ENCODE results near the gene RPS16. TPM values are rescaled to one million over a fixed set of nuclear protein-coding genes. Genes with fewer than 3 reads are reported as not detected.

Gene RPS16
- total and polyA plus RNA-seq, 2 of the 13 experiments (the other 11 are each of a cell fraction or from before 2014, with no cell fraction given): 488 to 2,583 TPM

- peaks cover 47% of the 10 kb centered on the region for H3K4me1 ChIP-seq (ENCODE audit: insufficient read depth, low read length)
- ChIA-PET CTCF (ENCODE audit: low intra/inter-chr PET ratio, low total read pairs) (interaction anchor here (5.1 kb wide), 1 partner anchor 12 kb away, joined by 127 read pairs; no protein-coding TSS in a partner anchor), POLR2A (interaction anchor here (2.2 to 5.8 kb wide), 3 partner anchors 12 to 27 kb away, joined by 15 to 117 read pairs (median 43); partner anchors contain the start of genes MED29, PAF1 and RPS16)
- no peaks in the 10 kb centered on the region; a peak in 1 of 5 replicates for H3K27me3 ChIP-seq (ENCODE audit: control insufficient read depth in 1 of 2, insufficient read depth in 2 of 2, low read length in 2 of 2)
- peak overlapping the region; percentile 81 for H3K27ac ChIP-seq (ENCODE audit: extremely low read length, insufficient read depth, low read length)
- DNase-seq (ENCODE audit: low spot score) (peak; percentile 61), ATAC-seq (no peak), FAIRE-seq (no peak)
- 8% methylated on average over 10 of the region's 52 CpGs for WGBS (ENCODE audit: low lambda C conversion rate)
- peaks cover 20% of the 10 kb centered on the region; the same call in 1 of the 2 replicates for H4K20me1 ChIP-seq (ENCODE audit: insufficient read depth, low read length)
- H2AFZ ChIP-seq (ENCODE audit: low read length): no peak overlapping the region
- intact Hi-C loops (cut with micrococcal nuclease; ENCODE audit: unreplicated experiment) (loop anchor here (5.0 to 10.0 kb wide), 3 partner anchors 67 to 287 kb away; partner anchors contain the start of genes EID2B and SAMD4B), in situ Hi-C loops (cut with HindIII; ENCODE audit: extremely low pct_ligation_motif_present, low pct_unique_long_range_greater_than_20kb) (no loop called here)
- peak overlapping the region; percentile 97 to 98 (median 97) for H3K4me3 ChIP-seq (replicated peaks in 1 of 3; ENCODE audit: insufficient read depth in 1 of 3, low read depth in 2 of 3, low read length in 3 of 3)
- H3K9me3 ChIP-seq (ENCODE audit: low read length): no peaks in the 10 kb centered on the region
- H3K36me3 ChIP-seq (replicated peaks in 1 of 2; ENCODE audit: control insufficient read depth in 1 of 2, insufficient read depth in 2 of 2, low read length in 2 of 2): peaks cover 0 to 3% of the 10 kb centered on the region in 2 experiments; a peak in 1 of 5 replicates
- peaks cover 39% of the 10 kb centered on the region for H3K79me2 ChIP-seq (ENCODE audit: insufficient read depth, low read length)
- H3K4me2 ChIP-seq (ENCODE audit: low read depth, low read length): peak overlapping the region; percentile 96
- no TSS peak for BruUV-seq (replicated peaks)
- peak overlapping the region; percentile 92 for H3K9ac ChIP-seq (ENCODE audit: insufficient read depth, low read depth, low read length)
- TF ChIP-seq RNF2 (conservative IDR thresholded peaks at IDR 0.05; ENCODE audit: low read depth) (no peak), CENPBD1 (CRISPR knock-in tag; IDR thresholded peaks at IDR 0.05; ENCODE audit: borderline replicate concordance, low read depth) (no peak), ZFP90 (CRISPR knock-in tag; IDR thresholded peaks at IDR 0.05; ENCODE audit: borderline replicate concordance) (no peak), AKAP8 (CRISPR knock-in tag; IDR thresholded peaks at IDR 0.05) (no peak), ZNF30 (CRISPR knock-in tag; IDR thresholded peaks at IDR 0.05) (no peak), ZNF724P (CRISPR knock-in tag; IDR thresholded peaks at IDR 0.05; ENCODE audit: borderline replicate concordance) (peak; percentile 75; the same call in 1 of the 2 replicates), ZBTB3 (CRISPR knock-in tag; IDR thresholded peaks at IDR 0.05; ENCODE audit: borderline replicate concordance, low read depth) (no peak), MAFG (CRISPR knock-in tag; IDR thresholded peaks at IDR 0.05) (no peak), ZSCAN12 (CRISPR knock-in tag; IDR thresholded peaks at IDR 0.05) (no peak), KDM2A (CRISPR knock-in tag; IDR thresholded peaks at IDR 0.05; ENCODE audit: borderline replicate concordance, low read depth) (peak; percentile 89), RXRB (CRISPR knock-in tag; IDR thresholded peaks at IDR 0.05; ENCODE audit: borderline replicate concordance) (peak; percentile 50; the same call in 1 of the 2 replicates), ZFP36L1 (CRISPR knock-in tag; IDR thresholded peaks at IDR 0.05) (0 out of 2 replicates have a peak, but pooled peaks have one; percentile 54), KLF13 (CRISPR knock-in tag; IDR thresholded peaks at IDR 0.05) (no peak), MED8 (CRISPR knock-in tag; IDR thresholded peaks at IDR 0.05; ENCODE audit: insufficient replicate concordance) (no peak), ZSCAN22 (CRISPR knock-in tag; IDR thresholded peaks at IDR 0.05) (no peak; the same call in 1 of the 2 replicates), ZSCAN9 (CRISPR knock-in tag; IDR thresholded peaks at IDR 0.05; ENCODE audit: borderline replicate concordance) (no peak), ZSCAN20 (CRISPR knock-in tag; IDR thresholded peaks at IDR 0.05; ENCODE audit: borderline replicate concordance) (no peak), ELK4 (CRISPR knock-in tag; IDR thresholded peaks at IDR 0.05; ENCODE audit: borderline replicate concordance) (no peak), ATF7-NPFF (CRISPR knock-in tag; IDR thresholded peaks at IDR 0.05; ENCODE audit: low read depth) (no peak), ZNF607 (CRISPR knock-in tag; IDR thresholded peaks at IDR 0.05; ENCODE audit: borderline replicate concordance) (peak; percentile 32; the same call in 1 of the 2 replicates), ZFP36L2 (CRISPR knock-in tag; IDR thresholded peaks at IDR 0.05) (no peak), POGZ (CRISPR knock-in tag; IDR thresholded peaks at IDR 0.05) (no peak), CC2D1A (CRISPR knock-in tag; IDR thresholded peaks at IDR 0.05) (no peak)
Observed at GRCh38 chr19:39409208-39410016, 26.3 kb downstream of the RPS16 start.

Measured in HepG2 (cell line).